Measurements from ENCODE around the gene EPB41L1. TPM values are rescaled to one million over a fixed set of nuclear protein-coding genes. Genes with fewer than 3 reads are reported as not detected.

Gene EPB41L1
- total RNA-seq, 1 experiment from 2014 or later = 42.1 TPM

GRCh38 chr20:36272547-36273220 lies 118.1 kb downstream of the EPB41L1 start:
- CTCF ChIA-PET = interaction anchor here (1.1 to 4.1 kb wide), 4 partner anchors 127 to 333 kb away, joined by 3 to 57 read pairs (median 14); partner anchors contain the start of gene RAB5IF
- Histone ChIP-seq H3K4me2 (ENCODE audit: low read length) (no peak overlapping the region), H3K9me2 (ENCODE audit: insufficient read depth) (no peaks in the 10 kb centered on the region), H3K4me3 (replicated peaks in 1 of 2; ENCODE audit: low read depth in 1 of 2, low read length in 2 of 2) (no peak overlapping the region), H3K9me3 (ENCODE audit: control insufficient read depth in 1 of 2, insufficient read depth in 1 of 2, low read depth in 1 of 2, low read length in 2 of 2) (no peaks in the 10 kb centered on the region), H3K79me2 (ENCODE audit: insufficient read depth, low read length) (no peaks in the 10 kb centered on the region), H3K27ac (ENCODE audit: low read depth, low read length) (no peak overlapping the region), H4K20me1 (ENCODE audit: insufficient read depth) (no peaks in the 10 kb centered on the region), H3K36me3 (ENCODE audit: control insufficient read depth in 1 of 2, insufficient read depth in 2 of 2, low read length in 2 of 2) (no peaks in the 10 kb centered on the region), H3K4me1 (ENCODE audit: control insufficient read depth in 1 of 2, insufficient read depth in 2 of 2, low read length in 2 of 2) (no peaks in the 10 kb centered on the region), H2AFZ (ENCODE audit: low read depth, low read length, poor library complexity, severe bottlenecking) (no peak overlapping the region), H3K27me3 (ENCODE audit: insufficient read depth, low read length) (no peaks in the 10 kb centered on the region), H3K9ac (ENCODE audit: low read length) (no peak overlapping the region)
- no peak for ATAC-seq
- BruUV-seq (replicated peaks) = no TSS peak
- RAD21 ChIA-PET (ENCODE audit: low non-redundant PET in 1 of 2, low total read pairs in 2 of 2, uncharacterized antibody in 2 of 2, unreplicated experiment in 2 of 2) = interaction anchor here (1.2 to 1.6 kb wide), 3 partner anchors 127 to 167 kb away, joined by 4 to 6 read pairs (median 5); no protein-coding TSS in a partner anchor
- no peak for DNase-seq (ENCODE audit: low read depth, low spot score)
- no peak for TF ChIP-seq POLR2A (IDR thresholded peaks at IDR 0.05; ENCODE audit: borderline replicate concordance, extremely low read depth, insufficient read depth, insufficient read length)
- no peak for TF ChIP-seq ELF1 (IDR thresholded peaks at IDR 0.05; ENCODE audit: borderline replicate concordance, low read depth)
- TF ChIP-seq, protein P1, sequence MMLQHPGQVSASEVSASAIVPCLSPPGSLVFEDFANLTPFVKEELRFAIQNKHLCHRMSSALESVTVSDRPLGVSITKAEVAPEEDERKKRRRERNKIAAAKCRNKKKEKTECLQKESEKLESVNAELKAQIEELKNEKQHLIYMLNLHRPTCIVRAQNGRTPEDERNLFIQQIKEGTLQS (IDR thresholded peaks at IDR 0.05) = no peak
- TF ChIP-seq YY1 (IDR thresholded peaks at IDR 0.05; ENCODE audit: extremely low read depth, insufficient replicate concordance, low read depth, low read length) = no peak
- no peak for TF ChIP-seq EZH2 (IDR thresholded peaks at IDR 0.05)
- no peak for TF ChIP-seq RAD21 (IDR thresholded peaks at IDR 0.05; ENCODE audit: low read depth)
- TF ChIP-seq, protein P2, sequence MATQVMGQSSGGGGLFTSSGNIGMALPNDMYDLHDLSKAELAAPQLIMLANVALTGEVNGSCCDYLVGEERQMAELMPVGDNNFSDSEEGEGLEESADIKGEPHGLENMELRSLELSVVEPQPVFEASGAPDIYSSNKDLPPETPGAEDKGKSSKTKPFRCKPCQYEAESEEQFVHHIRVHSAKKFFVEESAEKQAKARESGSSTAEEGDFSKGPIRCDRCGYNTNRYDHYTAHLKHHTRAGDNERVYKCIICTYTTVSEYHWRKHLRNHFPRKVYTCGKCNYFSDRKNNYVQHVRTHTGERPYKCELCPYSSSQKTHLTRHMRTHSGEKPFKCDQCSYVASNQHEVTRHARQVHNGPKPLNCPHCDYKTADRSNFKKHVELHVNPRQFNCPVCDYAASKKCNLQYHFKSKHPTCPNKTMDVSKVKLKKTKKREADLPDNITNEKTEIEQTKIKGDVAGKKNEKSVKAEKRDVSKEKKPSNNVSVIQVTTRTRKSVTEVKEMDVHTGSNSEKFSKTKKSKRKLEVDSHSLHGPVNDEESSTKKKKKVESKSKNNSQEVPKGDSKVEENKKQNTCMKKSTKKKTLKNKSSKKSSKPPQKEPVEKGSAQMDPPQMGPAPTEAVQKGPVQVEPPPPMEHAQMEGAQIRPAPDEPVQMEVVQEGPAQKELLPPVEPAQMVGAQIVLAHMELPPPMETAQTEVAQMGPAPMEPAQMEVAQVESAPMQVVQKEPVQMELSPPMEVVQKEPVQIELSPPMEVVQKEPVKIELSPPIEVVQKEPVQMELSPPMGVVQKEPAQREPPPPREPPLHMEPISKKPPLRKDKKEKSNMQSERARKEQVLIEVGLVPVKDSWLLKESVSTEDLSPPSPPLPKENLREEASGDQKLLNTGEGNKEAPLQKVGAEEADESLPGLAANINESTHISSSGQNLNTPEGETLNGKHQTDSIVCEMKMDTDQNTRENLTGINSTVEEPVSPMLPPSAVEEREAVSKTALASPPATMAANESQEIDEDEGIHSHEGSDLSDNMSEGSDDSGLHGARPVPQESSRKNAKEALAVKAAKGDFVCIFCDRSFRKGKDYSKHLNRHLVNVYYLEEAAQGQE (IDR thresholded peaks at IDR 0.05; ENCODE audit: low read depth) = no peak
- no peak for TF ChIP-seq ZFX (IDR thresholded peaks at IDR 0.05)
- no peak for TF ChIP-seq CEBPB (IDR thresholded peaks at IDR 0.05; ENCODE audit: low read depth)
- TF ChIP-seq ZNF274 (IDR thresholded peaks at IDR 0.05; ENCODE audit: low read depth, low read length) = no peak
- POLR2A ChIA-PET = interaction anchor here (0.5 kb wide), 1 partner anchor 348 kb away, joined by 4 read pairs; no protein-coding TSS in a partner anchor
- intact Hi-C loops (cut with micrococcal nuclease) = loop anchor here (1.0 kb wide), 1 partner anchor 167 kb away; no protein-coding TSS in a partner anchor
